HG03342 (cell line): ENCODE data around the gene SHANK1.

Experiments
- ATAC-seq: cut with Tn5 transposase; IDR thresholded peaks from one replicate; pipeline ENCODE4 v1.9.1; 2021; ENCODE audit warnings: mild to moderate bottlenecking, moderate library complexity; ENCODE audit not compliant: unreplicated experiment

SHANK1 gene

GRCh38 chr19:50662651-50663481 lies 56.7 kb downstream of the SHANK1 start:
- no peak for ATAC-seq

GRCh38 chr19:50661766-50662650 lies 57.6 kb downstream of the SHANK1 start:
- ATAC-seq = no peak

- no peak for ATAC-seq
Observed at GRCh38 chr19:50661023-50661422, 58.6 kb downstream of the SHANK1 start.

GRCh38 chr19:50660088-50660366 lies 59.6 kb downstream of the SHANK1 start:
- ATAC-seq = no peak

GRCh38 chr19:50659318-50660087 lies 60.1 kb downstream of the SHANK1 start:
- no peak for ATAC-seq

- ATAC-seq = no peak
Observed at GRCh38 chr19:50658441-50659317, 60.9 kb downstream of the SHANK1 start.

GRCh38 chr19:50657712-50658440 lies 61.7 kb downstream of the SHANK1 start:
- ATAC-seq = no peak

- no peak for ATAC-seq
Observed at GRCh38 chr19:50657222-50657669, 62.4 kb downstream of the SHANK1 start.

GRCh38 chr19:50654882-50655281 lies 64.7 kb downstream of the SHANK1 start:
- no peak for ATAC-seq

GRCh38 chr19:50652722-50653121 lies 66.9 kb downstream of the SHANK1 start:
- no peak for ATAC-seq

GRCh38 chr19:50651174-50651573 lies 68.4 kb downstream of the SHANK1 start:
- no peak for ATAC-seq

- ATAC-seq = no peak
Observed at GRCh38 chr19:50649433-50650391, 69.9 kb downstream of the SHANK1 start, which contains the start of gene C19orf81. Gene C19orf81, plus strand, starts transcription at chr19:50649445. Its CDS starts 0 bp downstream, at chr19:50649445.

- no peak for ATAC-seq
Observed at GRCh38 chr19:50648659-50649058, 70.9 kb downstream of the SHANK1 start.

GRCh38 chr19:50647879-50648615 lies 71.6 kb downstream of the SHANK1 start:
- no peak for ATAC-seq

GRCh38 chr19:50646074-50646807 lies 73.4 kb downstream of the SHANK1 start:
- no peak for ATAC-seq

GRCh38 chr19:50645107-50645506 lies 74.5 kb downstream of the SHANK1 start:
- ATAC-seq = no peak

- no peak for ATAC-seq
Observed at GRCh38 chr19:50644315-50644915, 75.2 kb downstream of the SHANK1 start.
